ENCODE data around the gene LYPD6B. TPM values are rescaled to one million over a fixed set of nuclear protein-coding genes. Genes with fewer than 3 reads are reported as not detected.

Gene LYPD6B
- total and polyA plus RNA-seq, 2 experiments from 2014 or later, result 1.7 to 3.6 TPM

- H3K79me2 ChIP-seq (replicated peaks; ENCODE audit: insufficient read depth), result no peaks in the 10 kb centered on the region
- no peak overlapping the region for H3K4me3 ChIP-seq
- H2AFZ ChIP-seq, result no peak overlapping the region; the same call in 1 of the 2 replicates
- H3K36me3 ChIP-seq (ENCODE audit: insufficient read depth), result no peaks in the 10 kb centered on the region
- Mint-ChIP-seq H3K27me3 (ENCODE audit: insufficient read depth, low read depth, poor library complexity) (peaks cover 5% of the 10 kb centered on the region), H3K4me1 (peaks cover 27% of the 10 kb centered on the region), H3K9me3 (no peaks in the 10 kb centered on the region), H3K36me3 (ENCODE audit: low read depth) (no peaks in the 10 kb centered on the region), H3K27ac (no peak overlapping the region), H3K4me3 (no peak overlapping the region)
- TF ChIP-seq JUNB (IDR thresholded peaks at IDR 0.05; ENCODE audit: unreplicated experiment), result no peak
- no peak for TF ChIP-seq ETS1 (IDR thresholded peaks at IDR 0.05)
- TF ChIP-seq NANOG (IDR thresholded peaks at IDR 0.05; ENCODE audit: borderline replicate concordance), result no peak
- TF ChIP-seq STAT1 (IDR thresholded peaks at IDR 0.05; ENCODE audit: unreplicated experiment), result no peak
- no peak for TF ChIP-seq ZNF114 (CRISPR knock-in tag; IDR thresholded peaks at IDR 0.05)
- no peak for TF ChIP-seq EZH2 (IDR thresholded peaks at IDR 0.05; ENCODE audit: low read depth, unreplicated experiment)
- no peak for TF ChIP-seq CTCF (conservative IDR thresholded peaks at IDR 0.05; ENCODE audit: low read depth in 2 of 2)
- TF ChIP-seq CREB1 (CRISPR knock-in tag; IDR thresholded peaks at IDR 0.05; ENCODE audit: low read depth), result no peak
- TF ChIP-seq EZH2phosphoT487 (IDR thresholded peaks at IDR 0.05; ENCODE audit: unreplicated experiment), result no peak
- TF ChIP-seq ZNF331 (CRISPR knock-in tag; IDR thresholded peaks at IDR 0.05; ENCODE audit: low read depth), result no peak
- TF ChIP-seq ZNF462 (CRISPR knock-in tag; IDR thresholded peaks at IDR 0.05), result no peak
- no peak for TF ChIP-seq POLR2AphosphoS5 (IDR thresholded peaks at IDR 0.05; ENCODE audit: low read depth)
- no peak for TF ChIP-seq REST (IDR thresholded peaks at IDR 0.05; ENCODE audit: unreplicated experiment)
- H3K9me2 ChIP-seq (ENCODE audit: insufficient read depth), result no peaks in the 10 kb centered on the region
- no peaks in the 10 kb centered on the region for H3F3A ChIP-seq (replicated peaks; ENCODE audit: low read depth)
- 0 out of 2 replicates have a peak, but pooled peaks cover 3% of the 10 kb centered on the region for H3K4me1 ChIP-seq (ENCODE audit: insufficient read depth)
- ATAC-seq (no peak), DNase-seq (ENCODE audit: low spot score) (no peak)
- no peak overlapping the region for H3K27ac ChIP-seq (ENCODE audit: low read depth)
- no peaks in the 10 kb centered on the region for H3K27me3 ChIP-seq (ENCODE audit: insufficient read depth)
- no peaks in the 10 kb centered on the region for H4K20me1 ChIP-seq (replicated peaks; ENCODE audit: insufficient read depth)
- H3K4me2 ChIP-seq, result no peak overlapping the region
These were observed 186.0 kb downstream of the LYPD6B start for GRCh38 chr2:149224543-149224942.
